Brain microvascular endothelial cell (primary cell): ENCODE data around the gene MAST3.

Source experiments
- DNase-seq: peaks from one replicate; pipeline ENCODE4 v3.0.0-alpha.2; 2020
- H3K27ac ChIP-seq: fragments of 250-450 bp; sonication (Bioruptor Pico); 2 replicates; pipeline ENCODE4 v1.5.1; 2020; ENCODE audit warnings: mild to moderate bottlenecking, moderate library complexity
- H3K27me3 ChIP-seq: fragments of 250-450 bp; sonication (Bioruptor Pico); replicated peaks from 2 replicates; pipeline ENCODE4 v1.5.1; 2020; ENCODE audit warnings: mild to moderate bottlenecking
- H3K36me3 ChIP-seq: fragments of 250-450 bp; sonication (Bioruptor Pico); replicated peaks from 2 replicates; pipeline ENCODE4 v1.5.1; 2020; ENCODE audit warnings: mild to moderate bottlenecking
- H3K4me3 ChIP-seq: 2 replicates; pipeline ENCODE4 v1.5.1; 2011; ENCODE audit warnings: low read depth, mild to moderate bottlenecking, control low read depth, low read length, moderate library complexity
- CTCF ChIP-seq: IDR thresholded peaks from 2 replicates; pipeline ENCODE4 v1.5.1; 2011; ENCODE audit warnings: low read depth, mild to moderate bottlenecking, moderate library complexity, low read length, control low read depth, inconsistent platforms; ENCODE audit errors: missing control alignments
- in situ Hi-C: cut with HindIII; loops from 2 replicates; pipeline ENCODE4 v1.10.0; 2017; ENCODE audit warnings: low sequenced_read_pairs, low pct_ligation_motif_present

Gene MAST3

DNA sequence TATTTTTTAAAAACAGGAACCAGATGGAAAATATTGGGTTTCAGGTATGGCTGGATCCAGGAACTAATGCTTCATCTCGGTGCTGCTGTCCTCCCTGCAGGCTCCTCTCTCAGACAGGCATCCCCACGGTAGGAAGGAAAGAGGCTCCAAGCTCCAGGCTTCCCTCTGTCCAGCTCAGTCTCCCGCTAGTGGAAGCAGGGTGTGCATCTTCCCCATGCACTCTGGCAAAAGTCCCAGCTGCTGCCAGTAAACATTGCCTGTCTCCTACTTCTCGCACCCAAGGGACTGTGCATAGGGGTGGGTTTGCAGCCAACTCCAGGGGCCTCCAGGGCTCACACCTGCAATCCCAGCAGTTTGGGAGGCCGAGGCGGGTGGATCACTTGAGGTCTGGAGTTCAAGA, 40.0 kb upstream of the MAST3 start:
- H3K27me3 ChIP-seq = no peaks in the 10 kb centered on the region
- in situ Hi-C loops = no loop called here
- no peak for DNase-seq
- TF ChIP-seq CTCF = no peak
- H3K4me3 ChIP-seq = no peak overlapping the region
- no peak overlapping the region for H3K27ac ChIP-seq
- H3K36me3 ChIP-seq = no peaks in the 10 kb centered on the region

DNA sequence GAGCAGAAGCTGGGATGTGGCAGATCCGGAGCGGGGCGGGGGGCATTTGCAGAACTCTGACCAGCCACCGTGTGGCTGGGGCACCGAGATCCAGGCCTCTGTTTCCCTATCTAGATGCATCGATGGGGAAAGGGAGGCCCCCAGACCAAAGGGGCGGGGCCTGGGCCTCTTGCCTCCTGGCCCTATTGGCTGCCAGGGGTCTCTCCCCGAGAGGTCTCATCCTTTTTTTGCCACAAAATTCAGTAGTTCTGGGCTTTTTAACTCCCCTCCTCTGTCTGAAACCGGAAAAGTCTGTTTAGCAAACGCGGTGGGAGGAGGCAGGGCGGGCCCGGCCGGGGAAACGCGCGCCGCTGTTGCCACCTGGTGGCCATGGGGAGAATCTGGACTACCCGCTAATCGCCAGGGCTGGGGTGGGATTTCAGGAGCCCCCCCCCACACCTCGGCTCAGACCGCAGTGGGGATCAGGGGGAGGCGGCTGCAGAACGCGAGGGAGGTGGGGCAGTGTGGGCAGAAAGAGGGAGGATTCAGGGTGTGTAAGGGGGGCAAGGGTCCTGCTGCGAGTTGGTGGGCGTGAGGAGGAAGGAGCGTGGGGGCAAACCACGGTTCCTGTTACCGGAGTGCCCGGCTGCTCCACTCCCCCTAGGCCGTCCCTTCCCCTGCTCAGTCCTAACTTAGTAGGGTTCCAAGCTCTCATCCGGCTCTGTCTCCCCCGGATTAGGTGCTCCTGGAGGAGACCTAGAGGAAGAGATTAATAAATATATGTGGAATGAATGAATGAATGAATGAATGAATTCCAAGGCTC, 39.2 kb upstream of the MAST3 start:
- H3K27me3 ChIP-seq = no peaks in the 10 kb centered on the region
- no peaks in the 10 kb centered on the region for H3K36me3 ChIP-seq
- peak; percentile 48 for DNase-seq
- in situ Hi-C loops = no loop called here
- H3K4me3 ChIP-seq = peak overlapping the region; percentile 17
- H3K27ac ChIP-seq = no peak overlapping the region
- TF ChIP-seq CTCF = peak; percentile 91

DNA sequence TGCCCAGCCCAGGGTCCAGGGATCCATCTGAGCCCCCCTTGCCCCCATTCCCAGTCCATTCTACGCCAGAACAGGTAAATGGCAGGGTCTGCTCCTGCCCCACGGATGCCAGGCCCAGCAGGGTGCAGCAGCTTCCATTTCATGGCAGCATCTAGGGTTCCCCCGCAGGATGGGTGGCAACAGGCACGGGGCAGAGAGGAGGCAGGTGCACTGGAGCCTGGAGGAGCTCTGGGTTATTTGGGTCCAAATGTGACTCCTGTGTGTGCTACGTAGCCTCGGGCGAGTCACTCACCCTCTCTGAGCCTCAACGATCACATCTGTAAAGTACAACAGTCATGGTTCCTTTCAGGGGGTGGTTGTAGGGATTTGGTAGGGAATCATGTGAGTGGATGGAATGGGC, 38.3 kb upstream of the MAST3 start:
- DNase-seq = no peak
- Histone ChIP-seq H3K27me3 (no peaks in the 10 kb centered on the region), H3K27ac (no peak overlapping the region), H3K36me3 (no peaks in the 10 kb centered on the region), H3K4me3 (no peak overlapping the region)
- no peak for TF ChIP-seq CTCF
- in situ Hi-C loops = no loop called here

DNA sequence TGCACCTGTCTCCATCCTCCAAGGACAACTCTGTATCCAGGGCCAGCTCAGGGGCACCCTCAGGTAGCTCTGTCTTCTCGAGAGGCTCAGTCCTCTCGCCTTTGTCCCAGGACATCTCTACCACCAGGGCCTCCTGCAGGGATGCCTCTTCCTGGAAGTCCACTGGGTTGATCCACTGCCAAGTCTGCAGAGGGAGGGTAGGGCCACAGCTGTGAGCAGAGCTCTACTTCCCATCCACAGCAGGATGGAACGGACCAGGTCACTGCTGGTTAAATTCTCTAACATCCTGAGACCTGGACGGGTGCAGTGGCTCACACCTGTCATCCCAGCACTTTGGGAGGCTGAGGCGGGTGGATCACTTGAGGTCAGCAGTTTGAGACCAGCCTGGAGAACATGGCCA, 37.7 kb upstream of the MAST3 start:
- H3K27me3 ChIP-seq = no peaks in the 10 kb centered on the region
- H3K4me3 ChIP-seq = no peak overlapping the region
- no peak for DNase-seq
- H3K36me3 ChIP-seq = no peaks in the 10 kb centered on the region
- in situ Hi-C loops = no loop called here
- H3K27ac ChIP-seq = no peak overlapping the region
- no peak for TF ChIP-seq CTCF

DNA sequence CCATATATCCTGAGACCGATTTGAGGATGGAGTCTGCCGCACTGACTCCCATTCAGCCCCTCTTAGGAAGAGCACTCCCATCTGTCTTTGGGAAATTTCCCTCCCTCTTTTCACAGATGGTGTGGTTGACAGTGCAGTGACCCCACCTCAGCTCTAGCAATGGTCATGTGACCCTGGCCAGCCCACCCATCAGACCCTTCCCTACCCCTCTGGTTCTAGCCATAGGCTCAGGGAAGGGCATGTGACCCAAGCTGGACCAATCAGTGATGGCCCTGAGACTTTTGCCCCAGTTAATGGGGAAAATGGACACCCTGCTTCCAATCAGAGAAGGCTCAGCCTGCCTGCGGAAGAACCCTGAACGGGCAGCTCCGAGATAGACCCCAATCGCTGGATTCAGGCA, 37.1 kb upstream of the MAST3 start:
- in situ Hi-C loops = no loop called here
- no peak for TF ChIP-seq CTCF
- no peak for DNase-seq
- no peaks in the 10 kb centered on the region for H3K27me3 ChIP-seq
- no peak overlapping the region for H3K27ac ChIP-seq
- no peak overlapping the region for H3K4me3 ChIP-seq
- no peaks in the 10 kb centered on the region for H3K36me3 ChIP-seq

- Histone ChIP-seq H3K27me3 (no peaks in the 10 kb centered on the region), H3K4me3 (no peak overlapping the region), H3K27ac (no peak overlapping the region), H3K36me3 (no peaks in the 10 kb centered on the region)
- in situ Hi-C loops = no loop called here
- no peak for TF ChIP-seq CTCF
- DNase-seq = no peak
Measured at GRCh38 chr19:18062028-18062427, 35.5 kb upstream of the MAST3 start.
